ENCODE data around the gene EGF. TPM values are rescaled to one million over a fixed set of nuclear protein-coding genes. Genes with fewer than 3 reads are reported as not detected.

EGF gene
- 0.06 and 0.13 TPM in 2 replicates for total RNA-seq

DNA sequence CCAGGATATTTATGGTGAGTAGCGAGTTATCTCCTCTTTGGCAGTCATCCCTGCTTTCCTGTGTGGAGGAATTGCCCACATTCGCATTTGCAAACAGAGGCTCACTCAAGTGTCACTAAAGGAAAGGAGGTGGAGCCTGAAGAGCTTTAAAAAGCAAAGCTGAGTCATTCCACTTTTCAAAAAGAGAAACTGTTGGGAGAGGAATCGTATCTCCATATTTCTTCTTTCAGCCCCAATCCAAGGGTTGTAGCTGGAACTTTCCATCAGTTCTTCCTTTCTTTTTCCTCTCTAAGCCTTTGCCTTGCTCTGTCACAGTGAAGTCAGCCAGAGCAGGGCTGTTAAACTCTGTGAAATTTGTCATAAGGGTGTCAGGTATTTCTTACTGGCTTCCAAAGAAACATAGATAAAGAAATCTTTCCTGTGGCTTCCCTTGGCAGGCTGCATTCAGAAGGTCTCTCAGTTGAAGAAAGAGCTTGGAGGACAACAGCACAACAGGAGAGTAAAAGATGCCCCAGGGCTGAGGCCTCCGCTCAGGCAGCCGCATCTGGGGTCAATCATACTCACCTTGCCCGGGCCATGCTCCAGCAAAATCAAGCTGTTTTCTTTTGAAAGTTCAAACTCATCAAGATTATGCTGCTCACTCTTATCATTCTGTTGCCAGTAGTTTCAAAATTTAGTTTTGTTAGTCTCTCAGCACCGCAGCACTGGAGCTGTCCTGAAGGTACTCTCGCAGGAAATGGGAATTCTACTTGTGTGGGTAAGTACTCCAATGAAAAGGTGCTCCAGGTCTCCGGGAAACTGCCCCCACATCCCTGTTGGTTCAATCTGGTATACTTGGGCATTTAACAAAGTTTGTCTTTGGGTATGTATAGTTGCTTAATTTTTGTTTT is at the start of gene EGF:
Gene EGF, plus strand, starts transcription at position 178 of the 890 bp plus-strand sequence. Its CDS starts 453 bp downstream, at position 631.

Other genes with a start within 250 kb of the EGF start
- gene CASP6, start 209.4 kb upstream of the EGF start, total RNA-seq: 23.9 and 27.2 TPM in 2 replicates
- gene PLA2G12A, start 182.8 kb upstream of the EGF start, total RNA-seq: 67.6 and 102 TPM in 2 replicates
- 5.2 and 9.3 TPM in 2 replicates for gene CFI, start 110.9 kb upstream of the EGF start, total RNA-seq
- gene GAR1, start 97.1 kb upstream of the EGF start, total RNA-seq: 3.4 and 3.8 TPM in 2 replicates
- 0.13 TPM in 1 of 2 replicates, not detected in the other for gene RRH, start 84.9 kb upstream of the EGF start, total RNA-seq
- under 0.01 TPM in 1 of 2 replicates, not detected in the other for gene LRIT3, start 64.8 kb upstream of the EGF start, total RNA-seq